Activated T-cell treated with anti-CD3 and anti-CD28 coated beads, Interleukin-2, amount 50 U/mL, for 72 hours (primary cell): Measurements from ENCODE around the gene PRM2. TPM values are rescaled to one million over a fixed set of nuclear protein-coding genes. Genes with fewer than 3 reads are reported as not detected.
A peak's percentile ranks its signal among the peaks of the same experiment; 100 is the strongest.

Source experiments
- ATAC-seq, 2 donors: fragments of 150-1000 bp; cut with Tn5 transposase; replicated peaks in 1 of 2; 2 replicates each; pipeline ENCODE4 v1.10.0; 2021; ENCODE audit warnings: moderate library complexity in 2 of 2, mild to moderate bottlenecking in 1 of 2
- DNase-seq, 2 donors: peaks; one replicate each; pipeline ENCODE4 v3.0.0; 2021 to 2022; ENCODE audit warnings: mixed read lengths in 1 of 2
- H3K27ac Mint-ChIP-seq: one replicate; pipeline ENCODE4 v1.8.0; 2022; ENCODE audit warnings: mild to moderate bottlenecking, moderate library complexity, mixed read lengths
- H3K27me3 Mint-ChIP-seq: one replicate; pipeline ENCODE4 v1.8.0; 2022; ENCODE audit warnings: low read depth, mixed read lengths
- H3K36me3 Mint-ChIP-seq, 2 donors: one replicate each; pipeline ENCODE4 v1.8.0; 2022; ENCODE audit warnings: mixed read lengths in 2 of 2, mild to moderate bottlenecking in 1 of 2; ENCODE audit not compliant: insufficient read depth in 2 of 2
- H3K4me1 Mint-ChIP-seq: one replicate; pipeline ENCODE4 v1.8.0; 2022; ENCODE audit warnings: low read depth, mixed read lengths
- H3K4me3 Mint-ChIP-seq, 2 donors: one replicate each; pipeline ENCODE4 v1.8.0; 2022; ENCODE audit warnings: mild to moderate bottlenecking in 2 of 2, mixed read lengths in 2 of 2, moderate library complexity in 2 of 2
- H3K9me3 Mint-ChIP-seq, 2 donors: one replicate each; pipeline ENCODE4 v1.8.0; 2022; ENCODE audit warnings: mixed read lengths in 2 of 2
- total RNA-seq, 2 donors: library from RNA; stranded (reverse); gene quantifications; one replicate each; pipeline ENCODE4 v1.2.3, GENCODE V29; 2022

PRM2 gene
- total RNA-seq: not detected

GRCh38 chr16:11276143-11276895 is at the start of gene PRM2:
Gene PRM2, minus strand, starts transcription at chr16:11276480. Its CDS starts 110 bp downstream, at chr16:11276370.
- DNase-seq (no peak), ATAC-seq (no peak)
- no peaks in the 10 kb centered on the region for H3K9me3 Mint-ChIP-seq
- no peaks in the 10 kb centered on the region for H3K36me3 Mint-ChIP-seq
- H3K4me3 Mint-ChIP-seq: no peak within 1 kb of the TSS
- no peaks in the 10 kb centered on the region for H3K27me3 Mint-ChIP-seq
- H3K4me1 Mint-ChIP-seq: no peaks in the 10 kb centered on the region
- H3K27ac Mint-ChIP-seq: no peak within 1 kb of the TSS

- Mint-ChIP-seq H3K27me3 (no peaks in the 10 kb centered on the region), H3K36me3 (peaks cover 0 to 2% of the 10 kb centered on the region in 2 donors), H3K9me3 (no peaks in the 10 kb centered on the region), H3K27ac (peak overlapping the region; percentile 11), H3K4me3 (peak overlapping the region; percentile 0 to 57), H3K4me1 (peaks cover 60% of the 10 kb centered on the region)
- peak; percentile 67 to 68 for ATAC-seq
- DNase-seq: peak; percentile 38 to 54
Measured at GRCh38 chr16:11325404-11326083, 49.3 kb upstream of the PRM2 start.

- no peak overlapping the region for H3K27ac Mint-ChIP-seq
- no peaks in the 10 kb centered on the region for H3K27me3 Mint-ChIP-seq
- H3K4me3 Mint-ChIP-seq: no peak overlapping the region
- no peak for ATAC-seq
- peaks cover 0 to 2% of the 10 kb centered on the region in 2 donors for H3K36me3 Mint-ChIP-seq
- DNase-seq: no peak
- no peaks in the 10 kb centered on the region for H3K9me3 Mint-ChIP-seq
- peaks cover 43% of the 10 kb centered on the region for H3K4me1 Mint-ChIP-seq
Measured at GRCh38 chr16:11323551-11324336, 47.5 kb upstream of the PRM2 start.

- Mint-ChIP-seq H3K27me3 (no peaks in the 10 kb centered on the region), H3K36me3 (no peaks in the 10 kb centered on the region), H3K27ac (no peak overlapping the region), H3K9me3 (no peaks in the 10 kb centered on the region), H3K4me1 (peaks cover 34% of the 10 kb centered on the region), H3K4me3 (no peak overlapping the region)
- DNase-seq: no peak
- no peak for ATAC-seq
Measured at GRCh38 chr16:11322823-11323222, 46.5 kb upstream of the PRM2 start.

GRCh38 chr16:11321662-11322061 is 45.4 kb upstream of the PRM2 start:
- no peak for ATAC-seq
- Mint-ChIP-seq H3K36me3 (no peaks in the 10 kb centered on the region), H3K9me3 (no peaks in the 10 kb centered on the region)

GRCh38 chr16:11320170-11320569 is 43.9 kb upstream of the PRM2 start:
- Mint-ChIP-seq H3K9me3 (no peaks in the 10 kb centered on the region), H3K27me3 (no peaks in the 10 kb centered on the region), H3K4me1 (peaks cover 7% of the 10 kb centered on the region), H3K27ac (no peak overlapping the region), H3K36me3 (no peaks in the 10 kb centered on the region), H3K4me3 (no peak overlapping the region)
- DNase-seq: no peak
- ATAC-seq: no peak

More at GRCh38 chr16:11321662-11322061, 45.4 kb upstream of the PRM2 start:
- Mint-ChIP-seq H3K4me3 (no peak overlapping the region), H3K27me3 (no peaks in the 10 kb centered on the region), H3K4me1 (peaks cover 22% of the 10 kb centered on the region), H3K27ac (no peak overlapping the region)
- DNase-seq: no peak

- DNase-seq: no peak
- Mint-ChIP-seq H3K36me3 (no peaks in the 10 kb centered on the region), H3K27me3 (no peaks in the 10 kb centered on the region)
Measured at GRCh38 chr16:11319529-11320146, 43.4 kb upstream of the PRM2 start.

GRCh38 chr16:11318817-11319216 is 42.5 kb upstream of the PRM2 start:
- H3K27ac Mint-ChIP-seq: no peak overlapping the region
- no peaks in the 10 kb centered on the region for H3K27me3 Mint-ChIP-seq
- H3K4me1 Mint-ChIP-seq: peaks cover 5% of the 10 kb centered on the region
- H3K36me3 Mint-ChIP-seq: no peaks in the 10 kb centered on the region
- no peaks in the 10 kb centered on the region for H3K9me3 Mint-ChIP-seq
- no peak for DNase-seq
- no peak for ATAC-seq
- H3K4me3 Mint-ChIP-seq: no peak overlapping the region

More at GRCh38 chr16:11319529-11320146, 43.4 kb upstream of the PRM2 start:
- H3K4me1 Mint-ChIP-seq: peaks cover 2% of the 10 kb centered on the region
- no peak for ATAC-seq
- H3K4me3 Mint-ChIP-seq: no peak overlapping the region
- H3K27ac Mint-ChIP-seq: no peak overlapping the region
- no peaks in the 10 kb centered on the region for H3K9me3 Mint-ChIP-seq

GRCh38 chr16:11316331-11317015 is 40.2 kb upstream of the PRM2 start:
- no peaks in the 10 kb centered on the region for H3K27me3 Mint-ChIP-seq
- ATAC-seq (no peak), DNase-seq (no peak)
- no peaks in the 10 kb centered on the region for H3K9me3 Mint-ChIP-seq
- no peak overlapping the region for H3K4me3 Mint-ChIP-seq
- no peak overlapping the region for H3K27ac Mint-ChIP-seq
- H3K4me1 Mint-ChIP-seq: peaks cover 29% of the 10 kb centered on the region
- no peaks in the 10 kb centered on the region for H3K36me3 Mint-ChIP-seq

GRCh38 chr16:11315510-11315909 is 39.2 kb upstream of the PRM2 start:
- H3K4me1 Mint-ChIP-seq: peaks cover 38% of the 10 kb centered on the region
- no peak for ATAC-seq
- no peak overlapping the region for H3K27ac Mint-ChIP-seq
- no peaks in the 10 kb centered on the region for H3K9me3 Mint-ChIP-seq
- DNase-seq: no peak
- no peak overlapping the region for H3K4me3 Mint-ChIP-seq
- no peaks in the 10 kb centered on the region for H3K27me3 Mint-ChIP-seq
- no peaks in the 10 kb centered on the region for H3K36me3 Mint-ChIP-seq

- Mint-ChIP-seq H3K36me3 (no peaks in the 10 kb centered on the region), H3K4me3 (no peak overlapping the region), H3K27ac (no peak overlapping the region), H3K27me3 (no peaks in the 10 kb centered on the region), H3K4me1 (peaks cover 47% of the 10 kb centered on the region), H3K9me3 (no peaks in the 10 kb centered on the region)
- ATAC-seq (no peak), DNase-seq (no peak)
Measured at GRCh38 chr16:11314309-11314894, 38.1 kb upstream of the PRM2 start.
